Kidney capillary endothelial cell (primary cell): ENCODE results near the gene ZNF513.
"Not testable (repeated sequence)": the region's sequence is repeated elsewhere in the genome, so short reads cannot be mapped to it uniquely, and the experiment has no call there.

Experiments
- DNase-seq: peaks from one replicate; pipeline ENCODE4 v3.0.0-alpha.2; 2018; ENCODE audit warnings: low spot score

Gene ZNF513

DNA sequence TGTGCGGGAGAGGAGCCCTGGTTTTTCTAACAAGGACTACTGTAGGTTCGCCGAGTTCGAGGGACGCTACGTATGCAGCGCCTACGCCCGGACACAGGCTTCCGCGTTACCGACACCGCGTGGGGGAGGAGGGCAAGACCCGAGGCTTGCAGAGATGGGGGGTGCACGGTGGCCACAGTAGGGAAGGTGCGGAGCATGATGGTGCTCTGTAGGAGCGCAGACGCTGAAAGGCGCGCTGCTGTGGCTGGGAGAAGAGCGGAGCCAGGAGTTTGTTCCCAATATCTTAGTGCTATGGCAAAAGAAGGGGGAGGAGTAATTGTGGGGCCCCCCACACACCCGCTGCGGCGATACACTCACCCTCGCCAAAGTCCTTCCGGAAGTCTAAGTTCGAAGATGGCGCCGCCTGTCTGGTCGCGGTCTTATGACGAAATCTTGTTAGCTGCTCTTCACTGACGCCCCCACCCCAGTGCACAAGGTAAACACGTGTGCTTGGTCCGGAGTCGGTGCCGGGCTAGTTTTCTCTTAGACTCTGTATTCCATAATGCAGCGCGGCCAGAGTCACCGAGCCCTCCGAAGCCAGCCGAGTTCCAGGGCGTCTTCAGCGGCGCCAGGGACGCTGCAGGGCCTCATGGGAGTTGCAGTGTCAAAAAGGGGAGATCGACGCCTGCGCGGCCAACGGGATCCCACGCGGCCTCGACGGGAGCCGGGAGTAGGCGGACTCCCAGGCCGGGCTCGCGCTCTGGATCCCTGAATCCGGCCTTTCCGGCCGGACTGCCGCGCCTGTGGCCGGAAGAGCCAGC is 24.0 kb downstream of the ZNF513 start, which contains the start of gene GTF3C2:
Gene GTF3C2, minus strand, starts transcription at position 383 of the 800 bp plus-strand sequence. CDS start 13,210 bp downstream, outside the sequence.
- peak; percentile 96 for DNase-seq

DNA sequence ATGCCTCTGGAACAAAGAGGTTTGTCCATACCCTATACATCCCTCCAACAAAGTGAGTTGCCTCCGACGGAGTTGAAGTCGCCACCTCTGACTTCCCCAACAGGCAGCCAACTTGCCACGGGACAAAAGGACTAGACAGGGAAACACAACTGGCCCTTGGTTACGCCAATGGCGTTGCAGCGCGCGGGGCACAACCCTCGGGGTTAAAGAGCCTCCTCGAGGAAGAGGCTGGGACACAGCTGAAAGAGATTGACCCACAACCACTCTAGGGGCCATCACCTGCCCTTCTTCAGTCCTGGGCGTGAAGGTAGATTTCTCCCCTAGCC is 24.5 kb downstream of the ZNF513 start:
- DNase-seq: peak; percentile 74

DNA sequence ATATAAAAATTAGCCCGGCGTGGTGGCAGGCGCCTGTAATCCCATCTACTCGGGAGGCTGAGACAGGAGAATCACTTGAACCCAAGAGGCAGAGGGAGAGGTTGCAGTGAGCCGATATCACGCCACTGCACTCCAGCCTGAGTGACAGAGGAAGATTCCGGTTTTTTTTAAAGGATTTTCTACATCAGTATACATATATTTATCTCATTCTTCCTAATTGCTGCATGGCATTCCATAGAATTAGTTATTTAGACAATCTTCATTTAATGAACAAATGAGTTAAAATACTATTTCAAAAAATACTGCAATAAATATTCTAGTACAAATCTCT is 26.0 kb downstream of the ZNF513 start:
- DNase-seq: no peak

DNA sequence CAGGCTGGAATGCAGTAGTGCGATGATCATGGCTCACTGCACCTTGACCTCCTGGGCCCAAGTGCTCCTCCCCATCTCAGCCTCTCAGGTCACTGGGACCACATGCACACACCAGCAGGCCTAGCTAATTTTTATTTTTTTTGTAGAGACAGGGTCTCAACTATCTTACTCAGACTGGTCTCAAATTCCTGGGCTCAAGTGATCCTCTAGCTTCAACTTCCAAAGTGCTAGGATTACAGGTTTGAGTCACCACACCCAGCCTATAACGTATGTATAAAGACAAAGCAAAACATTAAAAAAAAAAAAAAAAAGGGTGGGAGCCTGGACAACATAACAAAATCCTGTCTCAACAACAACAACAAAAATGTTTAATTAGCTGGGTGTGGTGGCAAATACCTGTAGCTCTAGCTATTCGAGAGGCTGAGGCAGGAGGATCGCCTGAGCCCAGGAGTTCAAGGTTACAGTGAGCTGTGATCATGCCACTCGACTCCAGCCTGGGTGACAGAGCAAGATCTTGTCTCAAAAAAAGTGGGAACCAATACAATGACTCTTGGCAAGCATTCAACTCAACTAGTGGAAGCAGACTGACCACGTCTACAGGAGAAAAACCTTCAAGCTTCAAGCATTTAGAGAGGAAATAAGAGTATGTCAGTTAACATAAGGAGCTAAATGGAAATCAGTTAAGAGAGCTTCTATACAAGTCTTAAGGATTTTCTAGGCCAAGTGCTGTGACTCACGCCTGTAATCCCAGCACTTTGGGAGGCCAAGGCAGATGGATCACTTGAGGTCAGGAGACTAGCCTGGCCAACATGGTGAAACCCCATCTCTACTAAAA is 26.6 kb downstream of the ZNF513 start:
- DNase-seq: no peak

DNA sequence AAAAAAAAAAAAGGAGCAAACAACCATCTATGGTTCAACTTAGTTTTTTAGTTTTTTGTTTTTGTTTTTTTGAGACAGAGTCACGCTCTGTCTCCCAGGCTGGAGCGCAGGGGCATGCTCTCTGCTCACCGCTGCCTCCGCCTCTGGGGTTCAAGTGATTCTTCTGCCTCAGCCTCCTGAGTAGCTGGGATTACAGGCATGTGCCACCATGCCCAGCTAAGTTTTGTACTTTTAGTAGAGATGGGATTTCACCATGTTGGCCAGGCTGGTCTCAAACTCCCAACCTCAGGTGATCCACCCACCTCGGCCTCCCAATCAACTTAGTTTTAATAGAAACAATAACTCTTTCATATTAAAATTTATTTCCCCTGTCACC is 27.2 kb downstream of the ZNF513 start:
- DNase-seq: not testable (repeated sequence)

DNA sequence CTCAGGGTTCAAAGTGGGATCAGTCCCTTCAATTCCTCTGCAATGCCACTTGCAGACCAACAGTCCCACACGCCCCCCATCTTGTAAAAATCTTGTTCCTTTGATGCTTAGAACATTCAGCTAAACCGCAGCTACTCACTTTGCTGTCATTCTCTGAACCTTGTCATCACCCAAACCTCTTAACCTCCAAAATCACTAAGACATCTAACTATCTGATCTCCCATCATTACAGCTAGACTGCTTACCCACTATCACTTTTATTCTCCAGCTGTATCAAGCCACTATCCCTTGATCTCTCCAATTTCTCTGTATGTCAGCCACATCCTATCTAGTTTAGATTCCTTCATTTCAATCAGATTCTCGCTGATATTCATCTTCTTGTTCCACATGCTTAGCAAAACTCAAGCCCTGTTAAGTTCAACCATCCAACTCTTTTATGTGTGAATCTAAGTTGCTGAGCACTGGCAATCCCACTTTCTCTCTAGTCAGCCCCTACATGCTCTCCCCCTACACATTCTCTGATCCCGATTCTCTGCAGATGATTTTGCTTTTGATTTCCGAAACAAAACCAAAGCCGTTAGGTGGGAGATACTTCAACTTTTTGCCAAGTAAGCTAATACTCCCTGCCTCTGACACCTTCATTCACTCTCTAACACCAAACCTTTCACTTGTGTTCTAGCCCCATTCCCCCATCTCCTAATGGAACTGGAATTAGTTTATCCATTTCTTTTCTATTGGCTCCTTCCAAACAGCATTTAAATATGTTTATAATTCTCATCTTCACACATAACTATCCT is 28.5 kb downstream of the ZNF513 start:
- no peak for DNase-seq

DNA sequence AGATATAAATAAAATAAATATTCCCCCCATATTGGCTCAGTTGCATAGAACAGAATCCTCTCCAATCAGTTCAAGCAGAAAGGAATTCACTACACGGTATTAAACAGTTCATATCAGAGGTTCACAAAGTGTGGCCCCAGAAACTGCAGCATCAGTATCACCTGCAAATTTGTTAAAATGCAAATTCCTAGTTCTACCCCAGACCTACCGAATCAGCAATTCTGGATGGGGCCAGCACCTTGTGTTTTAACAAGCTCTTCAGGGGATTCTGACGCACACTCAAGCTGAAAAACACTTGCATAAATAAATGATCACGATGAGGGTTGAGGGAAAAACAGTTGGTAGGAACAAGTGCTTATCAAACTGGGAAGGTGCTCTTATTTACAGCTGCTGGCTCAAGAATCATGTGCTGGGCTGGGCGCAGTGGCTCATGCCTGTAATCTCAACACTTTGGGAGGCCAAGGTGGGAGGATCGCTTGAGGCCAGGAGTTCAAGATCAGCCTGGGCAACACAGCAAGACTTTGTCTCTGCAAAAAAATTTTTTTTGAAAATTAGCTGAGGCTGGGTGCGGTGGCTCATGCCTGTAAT is 30.3 kb downstream of the ZNF513 start:
- DNase-seq: no peak

DNA sequence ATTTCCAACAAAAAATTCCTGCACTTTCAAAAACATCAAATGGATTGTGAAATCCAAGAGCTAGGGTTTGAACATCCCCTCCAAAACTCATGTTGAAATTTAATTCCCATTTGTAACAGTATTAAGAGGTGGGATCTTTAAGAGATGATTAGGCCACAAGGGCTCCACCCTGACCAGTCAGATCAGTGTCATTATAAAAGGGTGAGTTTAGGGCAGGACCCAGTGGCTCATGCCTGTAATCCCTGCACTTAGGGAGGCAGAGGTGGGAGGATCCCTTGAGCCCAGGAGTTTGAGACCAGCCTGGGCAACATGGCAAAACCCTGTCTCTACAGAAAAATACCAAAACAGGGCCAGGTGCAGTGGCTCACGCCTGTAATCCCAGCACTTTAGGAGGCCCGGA is 32.9 kb downstream of the ZNF513 start:
- DNase-seq: no peak

DNA sequence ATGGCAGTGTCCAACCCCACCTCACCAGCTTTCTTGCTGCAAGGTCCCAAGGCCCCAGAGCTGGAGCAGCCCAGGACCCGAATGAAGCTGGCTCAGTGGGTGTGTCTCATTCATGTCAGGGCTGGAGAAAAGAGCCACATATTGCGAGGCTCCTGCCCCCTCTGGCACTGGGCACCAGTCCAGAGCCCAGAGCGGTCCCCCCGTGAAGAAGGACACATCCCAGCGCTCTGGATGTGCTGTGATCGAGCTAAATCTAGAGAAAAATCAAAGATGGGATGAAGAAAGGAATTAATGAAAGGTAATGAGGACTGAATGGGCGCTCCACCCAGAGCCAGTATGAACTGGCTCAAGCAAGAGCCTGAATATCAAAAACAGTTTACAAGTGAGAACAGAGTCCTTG is 44.4 kb downstream of the ZNF513 start:
- no peak for DNase-seq

DNA sequence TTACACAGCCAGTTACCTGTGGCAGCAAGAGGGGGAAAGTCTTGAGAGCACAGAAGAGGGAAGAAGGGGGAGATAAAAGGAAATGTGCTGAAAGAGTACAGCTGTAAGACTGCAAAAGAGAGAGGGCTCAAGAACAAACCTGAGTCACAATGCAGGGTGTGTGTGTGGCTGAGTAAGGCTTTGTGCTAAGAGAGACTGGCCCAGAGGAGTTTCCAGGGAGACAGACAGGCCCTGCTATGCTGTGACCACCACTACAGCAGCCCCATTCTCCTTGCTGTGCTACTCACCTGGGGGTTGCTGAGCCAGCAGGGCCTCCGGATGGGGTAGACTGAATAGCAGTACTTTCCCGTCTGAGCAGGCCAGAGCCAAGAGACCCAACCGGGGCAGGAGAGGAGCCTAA is 45.2 kb downstream of the ZNF513 start:
- DNase-seq: no peak
